CD4-positive, alpha-beta T cell treated with Interleukin-17A for 4 hours (primary cell): ENCODE results near the gene CES2.
A peak's percentile ranks its signal among the peaks of the same experiment; 100 is the strongest.
"Not testable (repeated sequence)": the region's sequence is repeated elsewhere in the genome, so short reads cannot be mapped to it uniquely, and the experiment has no call there.

Source experiments
- DNase-seq: peaks from one replicate; pipeline ENCODE4 v3.0.0-alpha.2; 2020; ENCODE audit warnings: mixed read lengths

The CES2 gene

GRCh38 chr16:66984892-66985311 lies 49.6 kb downstream of the CES2 start:
- DNase-seq = peak; percentile 12

- no peak for DNase-seq
Observed at GRCh38 chr16:66986559-66986958, 51.2 kb downstream of the CES2 start.

GRCh38 chr16:66988197-66988788 lies 53.0 kb downstream of the CES2 start, which contains the start of gene CES4A:
Gene CES4A, plus strand, starts transcription at chr16:66988589. Its CDS starts 184 bp downstream, at chr16:66988773.
- no peak for DNase-seq

GRCh38 chr16:66991545-66992077 lies 56.3 kb downstream of the CES2 start:
- DNase-seq = no peak

GRCh38 chr16:66993558-66993957 lies 58.2 kb downstream of the CES2 start:
- not testable (repeated sequence) for DNase-seq
